HEK293 (cell line): ENCODE measurements around the gene CACNA2D1.

Experiments used
- CTCF ChIP-seq: fragments of 450-650 bp; formaldehyde crosslinking; IDR thresholded peaks from 2 replicates; pipeline ENCODE4 v1.5.1; 2016; ENCODE audit warnings: missing biosample characterization, missing genetic modification characterization
- TF ChIP-seq, protein P1 (sequence below): fragments of 450-650 bp; formaldehyde crosslinking; IDR thresholded peaks from 2 replicates; pipeline ENCODE4 v1.5.1; 2016; ENCODE audit warnings: missing biosample characterization, missing genetic modification characterization, borderline replicate concordance

DNA sequence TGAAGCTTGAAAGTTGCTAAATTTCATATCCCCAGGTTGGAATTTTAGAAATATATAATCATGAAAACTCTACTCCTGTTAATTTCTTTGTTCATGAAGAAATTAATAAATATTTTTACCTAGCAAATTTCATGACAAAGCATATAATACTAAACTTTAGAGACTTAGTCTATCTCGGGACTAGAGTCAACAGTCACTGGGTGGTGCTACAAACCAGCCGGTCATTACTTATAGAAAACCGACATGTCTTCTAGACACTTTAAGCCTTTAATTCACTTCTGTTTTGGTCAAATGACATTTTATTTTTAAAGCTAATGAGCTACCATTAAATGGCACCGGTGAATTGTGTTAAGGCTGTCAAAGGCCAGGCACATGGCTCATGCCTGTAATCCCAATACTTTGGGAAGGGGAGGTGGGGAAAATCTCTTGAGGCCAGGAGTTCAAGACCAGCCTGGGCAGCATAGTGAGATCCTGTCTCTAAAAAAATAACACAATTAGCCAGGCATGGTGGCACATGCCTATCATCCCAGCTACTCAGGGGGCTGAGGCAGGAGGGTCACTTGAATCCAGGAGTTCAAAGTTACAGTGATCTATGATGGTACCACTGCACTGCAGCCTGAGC is 270.1 kb downstream of the CACNA2D1 start:
- no peak for TF ChIP-seq CTCF (tag by site-specific recombination)
- TF ChIP-seq, protein P1, sequence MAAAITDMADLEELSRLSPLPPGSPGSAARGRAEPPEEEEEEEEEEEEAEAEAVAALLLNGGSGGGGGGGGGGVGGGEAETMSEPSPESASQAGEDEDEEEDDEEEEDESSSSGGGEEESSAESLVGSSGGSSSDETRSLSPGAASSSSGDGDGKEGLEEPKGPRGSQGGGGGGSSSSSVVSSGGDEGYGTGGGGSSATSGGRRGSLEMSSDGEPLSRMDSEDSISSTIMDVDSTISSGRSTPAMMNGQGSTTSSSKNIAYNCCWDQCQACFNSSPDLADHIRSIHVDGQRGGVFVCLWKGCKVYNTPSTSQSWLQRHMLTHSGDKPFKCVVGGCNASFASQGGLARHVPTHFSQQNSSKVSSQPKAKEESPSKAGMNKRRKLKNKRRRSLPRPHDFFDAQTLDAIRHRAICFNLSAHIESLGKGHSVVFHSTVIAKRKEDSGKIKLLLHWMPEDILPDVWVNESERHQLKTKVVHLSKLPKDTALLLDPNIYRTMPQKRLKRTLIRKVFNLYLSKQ (tag by site-specific recombination): no peak
